Neural progenitor cell (in vitro differentiated cells): ENCODE results near the gene RRBP1.

Experiments
- CTCF ChIP-seq: fragments of 200-600 bp; sonication (generic); IDR thresholded peaks from 2 replicates; pipeline ENCODE4 v1.5.1; 2017; ENCODE audit warnings: antibody characterized with exemption, mild to moderate bottlenecking
- EZH2 ChIP-seq: fragments of 200-600 bp; sonication (generic); IDR thresholded peaks from 2 replicates; pipeline ENCODE4 v1.6.1; 2017; ENCODE audit warnings: antibody characterized with exemption, mild to moderate bottlenecking, moderate library complexity
- EZH2phosphoT487 ChIP-seq: fragments of 200-600 bp; sonication (generic); IDR thresholded peaks from 2 replicates; pipeline ENCODE4 v1.6.1; 2017; ENCODE audit warnings: antibody characterized with exemption

- TF ChIP-seq CTCF (no peak), EZH2phosphoT487 (no peak), EZH2 (no peak)
These were observed 109.9 kb downstream of the RRBP1 start for GRCh38 chr20:17572034-17572638.
